Psoas muscle (tissue), 8 donors: ENCODE measurements around the gene SEPSECS. TPM values are rescaled to one million over a fixed set of nuclear protein-coding genes. Genes with fewer than 3 reads are reported as not detected.

ENCODE experiments used
- ATAC-seq, 4 donors: fragments of 200-7000 bp; cut with Tn5 transposase; one replicate each; pipeline ENCODE4 v1.9.1; 2020; ENCODE audit warnings: moderate library complexity in 3 of 4, mild to moderate bottlenecking in 2 of 4
- DNase-seq, 2 donors: peaks; one replicate each; pipeline ENCODE4 v3.0.0-alpha.2; 2020
- H3K27ac ChIP-seq: fragments of 200-600 bp; one replicate; pipeline ENCODE4 v1.8.0; 2022
- H3K27me3 ChIP-seq, 3 donors: fragments of 200-600 bp in 1 of 3; one replicate each; pipeline versions ENCODE4 v1.6.1 to v1.8.0; 2013 to 2022; ENCODE audit warnings: low read length in 2 of 3, mild to moderate bottlenecking in 2 of 3, moderate library complexity in 1 of 3; ENCODE audit not compliant: insufficient read depth in 3 of 3
- H3K36me3 ChIP-seq, 2 donors: fragments of 200-600 bp in 1 of 2; one replicate each; pipeline versions ENCODE4 v1.6.1 to v1.8.0; 2013 to 2022; ENCODE audit warnings: low read depth in 1 of 2, mild to moderate bottlenecking in 1 of 2, moderate library complexity in 1 of 2; ENCODE audit not compliant: insufficient read depth in 1 of 2
- H3K4me1 ChIP-seq: fragments of 200-600 bp; one replicate; pipeline ENCODE4 v1.8.0; 2022
- H3K4me3 ChIP-seq: fragments of 200-600 bp; one replicate; pipeline ENCODE4 v1.8.0; 2022; ENCODE audit warnings: mild to moderate bottlenecking
- H3K9me3 ChIP-seq: fragments of 200-600 bp; one replicate; pipeline ENCODE4 v1.8.0; 2022
- CTCF ChIP-seq: fragments of 200-600 bp; IDR thresholded peaks from one replicate; pipeline ENCODE4 v1.8.0; 2022; ENCODE audit warnings: antibody characterized with exemption
- WGBS, 3 donors: extraction: QIAGEN DNeasy Blood & Tissue Kit; methylation state at CpG; one replicate each; pipeline versions ENCODE4 v1.1.6 to v1.1.7; 2013; 5-methylcytosine and 5-hydroxymethylcytosine counted together
- intact Hi-C, 2 donors: fragments of 100-400 bp; cut with DNase I; formaldehyde crosslinking; loops; one replicate each; pipeline versions ENCODE4 v1.11.0 to v1.14.2; 2022
- polyA plus RNA-seq, 3 donors: library from polyadenylated mRNA; stranded (reverse); fragments of 200-250 nt; gene quantifications; one replicate each; pipeline ENCODE4 v1.2.3, GENCODE V29; 2013
- total RNA-seq, 4 donors: library from RNA; stranded (reverse); fragmentation: NEBNext Ultra II Directional in 2 of 4; extraction: Animal tissue kit (Norgen Biotek cat#: 25700) in 2 of 4; gene quantifications; one replicate each; pipeline versions ENCODE4 v1.2.1 to v1.2.4, GENCODE V29; 2021 to 2023
- donor health status: healthy with polysubstance abuse.
- donor health status: DM: no; HTN: no; CAD: no; lungs with moderate emphysema.
- donor health status: Bipolar disorder and iron deficiency.
- donor health status: healthy.
- donor health status: DM: yes; HTN: yes; CAD: no.
- donor health status: DM: no; HTN: no; CAD: no.
- donor health status: DM: no; HTN: no; CAD: no.
- donor health status: DM: yes; HTN: yes; CAD: no.

The SEPSECS gene
- total and polyA plus RNA-seq, 7 donors: 1.4 to 5.7 (median 4.3) TPM

GRCh38 chr4:25081866-25082471 lies 78.3 kb downstream of the SEPSECS start:
- H3K9me3 ChIP-seq: no peaks in the 10 kb centered on the region
- H3K27me3 ChIP-seq: peaks cover 0 to 11% (median 5%) of the 10 kb centered on the region in 3 donors
- no peak for DNase-seq
- TF ChIP-seq CTCF: no peak
- WGBS, 3 donors: 87 to 96% (median 90%) methylated on average over 7 of the region's 7 CpGs
- no peak overlapping the region for H3K27ac ChIP-seq
- no peaks in the 10 kb centered on the region for H3K4me1 ChIP-seq
- no peaks in the 10 kb centered on the region for H3K36me3 ChIP-seq
- no peak overlapping the region for H3K4me3 ChIP-seq
- intact Hi-C loops: no loop called here
- ATAC-seq: no peak

GRCh38 chr4:25080571-25080970 lies 79.7 kb downstream of the SEPSECS start:
- Histone ChIP-seq H3K27ac (no peak overlapping the region), H3K4me3 (no peak overlapping the region), H3K36me3 (no peaks in the 10 kb centered on the region), H3K4me1 (no peaks in the 10 kb centered on the region), H3K9me3 (no peaks in the 10 kb centered on the region), H3K27me3 (peaks cover 0 to 11% (median 5%) of the 10 kb centered on the region in 3 donors)
- intact Hi-C loops: no loop called here
- TF ChIP-seq CTCF: no peak
- ATAC-seq (no peak), DNase-seq (no peak)
- WGBS, 3 donors: 76 to 88% (median 77%) methylated on average over 1 of the region's 1 CpG

- Histone ChIP-seq H3K36me3 (no peaks in the 10 kb centered on the region), H3K4me1 (no peaks in the 10 kb centered on the region), H3K9me3 (no peaks in the 10 kb centered on the region), H3K4me3 (no peak overlapping the region), H3K27ac (no peak overlapping the region), H3K27me3 (peaks cover 0 to 5% (median 5%) of the 10 kb centered on the region in 3 donors)
- TF ChIP-seq CTCF: no peak
- 88 to 93% (median 92%) methylated on average over 4 of the region's 4 CpGs for WGBS, 3 donors
- DNase-seq (no peak), ATAC-seq (no peak)
- intact Hi-C loops: no loop called here
These were observed 81.7 kb downstream of the SEPSECS start for GRCh38 chr4:25078523-25078922.

GRCh38 chr4:25076625-25077398 lies 83.4 kb downstream of the SEPSECS start:
- H3K4me1 ChIP-seq: no peaks in the 10 kb centered on the region
- H3K27me3 ChIP-seq: peaks cover 0 to 3% (median 0%) of the 10 kb centered on the region in 3 donors
- intact Hi-C loops: no loop called here
- ATAC-seq (no peak), DNase-seq (no peak)
- no peak overlapping the region for H3K4me3 ChIP-seq
- no peak for TF ChIP-seq CTCF
- H3K27ac ChIP-seq: no peak overlapping the region
- H3K36me3 ChIP-seq: no peaks in the 10 kb centered on the region
- H3K9me3 ChIP-seq: no peaks in the 10 kb centered on the region
- 61 to 76% (median 69%) methylated on average over 3 of the region's 3 CpGs for WGBS, 3 donors
